Right lobe of liver (tissue), 6 donors: Measurements from ENCODE around the gene FAM78A. TPM values are rescaled to one million over a fixed set of nuclear protein-coding genes. Genes with fewer than 3 reads are reported as not detected.

Experiments
- ATAC-seq, 4 donors: fragments of 200-7000 bp; cut with Tn5 transposase; one replicate each; pipeline ENCODE4 v1.9.1; 2020; ENCODE audit warnings: mild to moderate bottlenecking in 4 of 4, moderate library complexity in 4 of 4
- DNase-seq, 3 donors: peaks; one replicate each; pipeline ENCODE4 v3.0.0-alpha.2; 2020
- H3K27ac ChIP-seq, 3 donors: fragments of 200-600 bp; one replicate each; pipeline ENCODE4 v1.8.0; 2022
- H3K27me3 ChIP-seq, 2 donors: fragments of 200-600 bp; one replicate each; pipeline ENCODE4 v1.8.0; 2022
- H3K36me3 ChIP-seq, 4 donors: fragments of 200-600 bp; sonication (generic) in 1 of 4; one replicate each; pipeline versions ENCODE4 v1.5.1 to v1.8.0; 2017 to 2022; ENCODE audit warnings: control low read depth in 1 of 4
- H3K4me1 ChIP-seq, 4 donors: fragments of 200-600 bp; sonication (generic) in 1 of 4; one replicate each; pipeline versions ENCODE4 v1.5.1 to v1.8.0; 2017 to 2022; ENCODE audit warnings: control low read depth in 1 of 4
- H3K4me3 ChIP-seq, 3 donors: fragments of 200-600 bp; one replicate each; pipeline ENCODE4 v1.8.0; 2022
- H3K9me3 ChIP-seq, 4 donors: fragments of 200-600 bp; sonication (generic) in 1 of 4; one replicate each; pipeline versions ENCODE4 v1.5.1 to v1.8.0; 2017 to 2022; ENCODE audit warnings: control low read depth in 1 of 4
- POLR2A ChIP-seq: fragments of 450-650 bp; IDR thresholded peaks from one replicate; pipeline ENCODE4 v1.6.1; 2017; ENCODE audit warnings: antibody characterized with exemption, mild to moderate bottlenecking
- WGBS: methylation state at CpG from one replicate; pipeline ENCODE4 v1.1.6; 2018; ENCODE audit warnings: low coverage, low lambda C conversion rate; ENCODE audit not compliant: insufficient coverage; ENCODE audit errors: missing lambda C conversion rate; 5-methylcytosine and 5-hydroxymethylcytosine counted together
- intact Hi-C, 2 donors: fragments of 100-400 bp; cut with DNase I; formaldehyde crosslinking; loops; one replicate each; pipeline versions ENCODE4 v1.11.2 to v1.14.1; 2022
- total RNA-seq, 6 experiments: library from RNA; depleted of rRNA in 2 of 6; stranded (reverse); fragments of >200 nt in 2 of 6; fragmentation: NEBNext Ultra II Directional in 3 of 6; extraction: Animal tissue kit (Norgen Biotek cat#: 25700) in 3 of 6; gene quantifications; one replicate each; pipeline versions ENCODE4 v1.1.0 to v1.2.4, GENCODE V29; 2016 to 2023
- TF ChIP-seq, protein P1 (sequence below), 4 donors: fragments of 200-600 bp in 3 of 4; fragments of 450-650 bp in 1 of 4; IDR thresholded peaks; one replicate each; pipeline versions ENCODE4 v1.5.1 to v1.8.0; 2016 to 2022; ENCODE audit warnings: antibody characterized with exemption in 4 of 4, mild to moderate bottlenecking in 2 of 4
- donor health status: DM: no; HTN: yes; CAD: no.
- donor health status: DM: no; HTN: no; CAD: no.
- donor health status: DM: no; HTN: no; CAD: no.
- donor health status: DM: no; HTN: yes; CAD: no.
- donor health status: DM: no; HTN: yes; CAD: no.

The FAM78A gene
- total RNA-seq, 6 experiments from 2014 or later: 0.92 to 2.4 (median 1.6) TPM

DNA sequence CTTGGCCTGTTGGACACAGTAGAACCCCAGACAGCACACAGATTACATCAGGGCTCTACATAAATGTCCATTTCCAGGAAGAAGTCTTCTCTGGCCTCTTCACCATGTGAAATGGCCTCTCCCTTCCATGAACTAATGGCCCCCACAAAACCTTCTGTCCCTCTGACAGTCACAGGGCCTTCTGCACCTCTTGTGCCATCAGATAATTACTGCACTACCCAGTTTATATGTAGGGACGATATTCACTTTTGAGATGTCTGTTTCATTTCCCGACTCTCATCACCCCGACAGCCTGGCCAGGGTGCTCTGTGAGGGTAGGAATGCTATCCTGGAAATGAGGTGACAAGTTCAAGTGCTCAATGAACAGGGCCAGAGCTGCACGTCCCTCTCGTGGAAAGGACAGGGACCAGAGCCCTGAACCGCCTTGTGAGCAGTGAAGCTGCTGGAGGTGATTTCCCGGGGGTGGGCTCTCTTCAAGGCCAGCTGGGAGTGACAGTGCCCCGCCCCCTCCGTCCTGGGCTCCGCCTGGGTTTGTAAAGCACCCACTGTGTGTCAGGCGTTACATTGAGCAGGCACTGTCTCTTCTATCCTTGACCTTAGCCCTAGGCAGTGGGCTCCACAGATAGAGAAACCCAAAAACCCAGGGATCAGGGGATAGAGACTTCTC lies 3.0 kb upstream of the FAM78A start:
- Histone ChIP-seq H3K36me3 (no peaks in the 10 kb centered on the region), H3K27ac (no peak overlapping the region), H3K4me1 (no peaks in the 10 kb centered on the region), H3K27me3 (no peaks in the 10 kb centered on the region), H3K9me3 (no peaks in the 10 kb centered on the region), H3K4me3 (no peak overlapping the region)
- TF ChIP-seq POLR2A: no peak
- TF ChIP-seq, protein P1, sequence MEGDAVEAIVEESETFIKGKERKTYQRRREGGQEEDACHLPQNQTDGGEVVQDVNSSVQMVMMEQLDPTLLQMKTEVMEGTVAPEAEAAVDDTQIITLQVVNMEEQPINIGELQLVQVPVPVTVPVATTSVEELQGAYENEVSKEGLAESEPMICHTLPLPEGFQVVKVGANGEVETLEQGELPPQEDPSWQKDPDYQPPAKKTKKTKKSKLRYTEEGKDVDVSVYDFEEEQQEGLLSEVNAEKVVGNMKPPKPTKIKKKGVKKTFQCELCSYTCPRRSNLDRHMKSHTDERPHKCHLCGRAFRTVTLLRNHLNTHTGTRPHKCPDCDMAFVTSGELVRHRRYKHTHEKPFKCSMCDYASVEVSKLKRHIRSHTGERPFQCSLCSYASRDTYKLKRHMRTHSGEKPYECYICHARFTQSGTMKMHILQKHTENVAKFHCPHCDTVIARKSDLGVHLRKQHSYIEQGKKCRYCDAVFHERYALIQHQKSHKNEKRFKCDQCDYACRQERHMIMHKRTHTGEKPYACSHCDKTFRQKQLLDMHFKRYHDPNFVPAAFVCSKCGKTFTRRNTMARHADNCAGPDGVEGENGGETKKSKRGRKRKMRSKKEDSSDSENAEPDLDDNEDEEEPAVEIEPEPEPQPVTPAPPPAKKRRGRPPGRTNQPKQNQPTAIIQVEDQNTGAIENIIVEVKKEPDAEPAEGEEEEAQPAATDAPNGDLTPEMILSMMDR (IDR thresholded peaks at IDR 0.05): no peak
- 67% methylated on average over 6 of the region's 11 CpGs for WGBS
- no peak for DNase-seq
- intact Hi-C loops: no loop called here
- ATAC-seq: no peak

DNA sequence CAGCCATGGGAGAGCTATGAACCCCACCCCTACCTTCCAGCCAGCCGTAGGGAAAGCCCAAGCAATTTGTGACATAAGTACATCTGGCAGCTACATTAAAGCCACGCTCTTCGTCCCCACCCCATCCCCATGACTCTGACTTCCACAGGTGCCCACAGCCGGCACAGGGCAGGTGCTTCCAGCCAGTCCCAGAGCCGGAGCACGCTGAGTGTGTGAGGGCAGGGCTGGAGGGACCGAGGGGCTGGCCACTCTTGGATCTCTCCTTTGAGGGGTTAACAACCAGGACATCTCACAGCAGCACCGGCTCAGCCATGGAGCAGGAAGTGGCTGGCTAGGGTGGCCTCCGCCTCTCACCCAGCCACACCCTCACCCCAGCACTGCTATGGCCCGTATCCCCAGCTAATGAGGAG lies 2.4 kb upstream of the FAM78A start:
- Histone ChIP-seq H3K4me1 (no peaks in the 10 kb centered on the region), H3K27me3 (no peaks in the 10 kb centered on the region), H3K4me3 (no peak overlapping the region), H3K27ac (no peak overlapping the region), H3K9me3 (no peaks in the 10 kb centered on the region), H3K36me3 (no peaks in the 10 kb centered on the region)
- no CpG with 5 or more reads among the region's 10 CpGs for WGBS
- TF ChIP-seq POLR2A: no peak
- TF ChIP-seq, protein P1 (IDR thresholded peaks at IDR 0.05): no peak
- DNase-seq (no peak), ATAC-seq (no peak)
- intact Hi-C loops: no loop called here

DNA sequence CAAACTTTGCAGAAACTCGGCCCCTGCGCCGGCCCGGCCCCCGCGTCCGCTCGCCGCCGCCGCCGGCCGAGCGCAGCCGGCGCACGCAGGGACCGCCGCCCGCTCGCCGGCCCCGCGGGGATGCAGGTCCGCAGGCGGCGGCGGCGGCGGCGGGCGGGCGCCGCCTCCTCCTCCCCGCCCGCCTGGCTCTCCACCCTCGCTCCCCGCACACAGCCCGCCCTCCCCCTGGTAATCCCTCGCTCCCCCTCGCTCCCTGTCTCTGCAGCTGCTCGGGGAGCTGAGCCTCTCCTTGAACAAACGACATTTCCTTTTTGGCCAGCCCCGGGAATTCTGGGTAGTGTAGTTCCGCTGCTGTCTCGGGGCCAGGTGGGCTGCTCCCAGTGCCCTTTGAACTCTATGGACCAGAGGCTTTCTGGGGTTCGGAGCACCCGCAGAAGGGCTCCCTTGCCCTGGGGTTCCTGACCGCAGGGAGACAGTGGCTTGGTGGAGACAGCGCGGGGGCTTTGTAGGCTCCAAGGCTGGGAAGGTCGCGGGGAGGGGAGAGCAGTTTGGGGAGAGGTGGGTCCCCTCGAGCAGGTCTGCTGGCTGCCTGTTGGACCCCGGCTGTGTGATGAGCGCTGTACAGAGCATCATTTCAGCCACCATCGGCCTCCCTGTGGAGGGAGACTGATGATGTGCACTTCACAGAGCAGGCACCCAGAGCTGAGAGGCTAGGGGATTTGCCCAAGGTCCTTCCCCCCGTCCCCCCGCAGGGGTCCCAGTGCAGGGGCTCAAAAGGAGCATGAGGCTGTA lies 1.8 kb upstream of the FAM78A start:
- Histone ChIP-seq H3K27me3 (no peaks in the 10 kb centered on the region), H3K4me3 (peak overlapping the region; percentile 51 to 64 (median 52)), H3K9me3 (no peaks in the 10 kb centered on the region), H3K27ac (peak overlapping the region in 1 of 3 donors; percentile 74), H3K4me1 (no peaks in the 10 kb centered on the region), H3K36me3 (no peaks in the 10 kb centered on the region)
- peak; percentile 65 to 76 (median 72) for ATAC-seq
- intact Hi-C loops: no loop called here
- DNase-seq: peak; percentile 80 to 81 (median 81)
- TF ChIP-seq, protein P1 (IDR thresholded peaks at IDR 0.05): no peak
- no peak for TF ChIP-seq POLR2A
- WGBS: 0% methylated on average over 6 of the region's 59 CpGs

DNA sequence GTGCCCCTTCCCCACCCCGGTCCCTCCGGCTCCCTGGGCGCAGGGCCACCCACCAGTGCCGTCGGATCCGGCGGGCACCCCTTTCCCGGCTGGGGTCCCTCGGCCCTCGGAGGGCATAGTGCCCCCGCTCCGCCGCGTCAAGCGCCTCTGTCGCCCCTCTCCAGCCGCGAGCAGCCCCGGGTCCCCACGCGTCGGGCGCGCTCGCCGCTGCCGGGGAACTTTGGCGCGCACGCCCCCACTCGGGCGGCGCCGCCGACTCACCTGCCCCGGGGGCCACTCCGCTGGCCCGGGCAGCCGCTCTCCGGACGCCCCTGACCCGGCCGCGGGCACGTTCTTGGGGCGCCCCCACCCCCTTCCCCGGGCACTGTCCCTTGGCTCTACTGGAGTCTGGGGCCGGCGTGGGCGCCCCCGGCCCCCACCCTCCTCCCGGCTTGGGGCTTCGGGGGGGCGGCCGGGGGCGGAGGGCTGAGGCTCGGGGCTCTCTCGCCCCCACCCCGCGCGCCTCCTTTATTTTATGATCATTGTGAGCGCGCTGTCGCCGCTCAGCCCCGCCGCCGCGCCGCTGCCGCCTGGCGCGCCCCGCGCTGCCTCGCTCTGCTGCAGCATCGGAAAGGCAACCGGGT lies 1.1 kb upstream of the FAM78A start:
- ATAC-seq (peak in 1 of 4 donors; percentile 5), DNase-seq (peak in 1 of 3 donors; percentile 44)
- Histone ChIP-seq H3K27me3 (no peaks in the 10 kb centered on the region), H3K4me1 (no peaks in the 10 kb centered on the region), H3K27ac (peak overlapping the region in 2 of 3 donors; percentile 72 to 74), H3K4me3 (peak overlapping the region; percentile 51 to 64 (median 52)), H3K36me3 (no peaks in the 10 kb centered on the region), H3K9me3 (no peaks in the 10 kb centered on the region)
- intact Hi-C loops: no loop called here
- TF ChIP-seq, protein P1 (IDR thresholded peaks at IDR 0.05): peak in 1 of 4 donors; percentile 5
- TF ChIP-seq POLR2A: no peak
- 2% methylated on average over 11 of the region's 78 CpGs for WGBS
